Measurements from ENCODE around the gene EPX. TPM values are rescaled to one million over a fixed set of nuclear protein-coding genes. Genes with fewer than 3 reads are reported as not detected.

Gene EPX
- total RNA-seq, 1 experiment from 2014 or later, result not detected

- no peak overlapping the region for H3K4me2 ChIP-seq (ENCODE audit: low read depth, low read length, poor library complexity, severe bottlenecking)
Measured at GRCh38 chr17:58156839-58157803, 35.4 kb upstream of the EPX start.

GRCh38 chr17:58158181-58158580 lies 34.3 kb upstream of the EPX start:
- H3K27ac ChIP-seq (ENCODE audit: low read length), result no peak overlapping the region
- no peaks in the 10 kb centered on the region for H3K27me3 ChIP-seq (ENCODE audit: low read length)
- no peak overlapping the region for H2AFZ ChIP-seq (ENCODE audit: low read length)
- H3K4me3 ChIP-seq (ENCODE audit: low read length), result no peak overlapping the region
- H3K4me1 ChIP-seq (ENCODE audit: low read length), result no peaks in the 10 kb centered on the region
- H3K79me2 ChIP-seq (ENCODE audit: low read length), result no peaks in the 10 kb centered on the region
- no peaks in the 10 kb centered on the region for H4K20me1 ChIP-seq (ENCODE audit: insufficient read depth, low read depth, low read length)
- H3K9ac ChIP-seq (ENCODE audit: low read length), result no peak overlapping the region
- no peaks in the 10 kb centered on the region for H3K9me3 ChIP-seq (ENCODE audit: low read length)
- no peak overlapping the region for H3K4me2 ChIP-seq (ENCODE audit: low read depth, low read length, poor library complexity, severe bottlenecking)
- DNase-seq, result no peak
- no peaks in the 10 kb centered on the region for H3K36me3 ChIP-seq (ENCODE audit: insufficient read depth, low read length)
- H3K9me2 ChIP-seq (replicated peaks; ENCODE audit: insufficient read depth, low read length), result no peaks in the 10 kb centered on the region

More at GRCh38 chr17:58156839-58157803, 35.4 kb upstream of the EPX start:
- Histone ChIP-seq H3K4me3 (ENCODE audit: low read length) (no peak overlapping the region), H3K79me2 (ENCODE audit: low read length) (no peaks in the 10 kb centered on the region), H2AFZ (ENCODE audit: low read length) (no peak overlapping the region), H3K27ac (ENCODE audit: low read length) (no peak overlapping the region), H3K9me2 (replicated peaks; ENCODE audit: insufficient read depth, low read length) (no peaks in the 10 kb centered on the region), H3K4me1 (ENCODE audit: low read length) (no peaks in the 10 kb centered on the region), H3K9ac (ENCODE audit: low read length) (no peak overlapping the region), H3K9me3 (ENCODE audit: low read length) (no peaks in the 10 kb centered on the region), H4K20me1 (ENCODE audit: insufficient read depth, low read depth, low read length) (no peaks in the 10 kb centered on the region), H3K27me3 (ENCODE audit: low read length) (no peaks in the 10 kb centered on the region), H3K36me3 (ENCODE audit: insufficient read depth, low read length) (no peaks in the 10 kb centered on the region)
- DNase-seq, result no peak

GRCh38 chr17:58161566-58161965 lies 31.0 kb upstream of the EPX start:
- H3K4me1 ChIP-seq (ENCODE audit: low read length), result no peaks in the 10 kb centered on the region
- H3K4me2 ChIP-seq (ENCODE audit: low read depth, low read length, poor library complexity, severe bottlenecking), result no peak overlapping the region
- H3K27ac ChIP-seq (ENCODE audit: low read length), result no peak overlapping the region
- no peaks in the 10 kb centered on the region for H3K79me2 ChIP-seq (ENCODE audit: low read length)
- H3K9me2 ChIP-seq (replicated peaks; ENCODE audit: insufficient read depth, low read length), result no peaks in the 10 kb centered on the region
- no peak overlapping the region for H3K9ac ChIP-seq (ENCODE audit: low read length)
- DNase-seq, result no peak
- no peaks in the 10 kb centered on the region for H3K27me3 ChIP-seq (ENCODE audit: low read length)
- no peaks in the 10 kb centered on the region for H4K20me1 ChIP-seq (ENCODE audit: insufficient read depth, low read depth, low read length)
- no peaks in the 10 kb centered on the region for H3K9me3 ChIP-seq (ENCODE audit: low read length)
- no peaks in the 10 kb centered on the region for H3K36me3 ChIP-seq (ENCODE audit: insufficient read depth, low read length)
- H3K4me3 ChIP-seq (ENCODE audit: low read length), result no peak overlapping the region
- no peak overlapping the region for H2AFZ ChIP-seq (ENCODE audit: low read length)

- H2AFZ ChIP-seq (ENCODE audit: low read length), result no peak overlapping the region
- no peak overlapping the region for H3K27ac ChIP-seq (ENCODE audit: low read length)
- H3K36me3 ChIP-seq (ENCODE audit: insufficient read depth, low read length), result no peaks in the 10 kb centered on the region
- DNase-seq, result no peak
- H3K9ac ChIP-seq (ENCODE audit: low read length), result no peak overlapping the region
- H3K4me3 ChIP-seq (ENCODE audit: low read length), result no peak overlapping the region
- no peaks in the 10 kb centered on the region for H3K4me1 ChIP-seq (ENCODE audit: low read length)
- H3K4me2 ChIP-seq (ENCODE audit: low read depth, low read length, poor library complexity, severe bottlenecking), result no peak overlapping the region
- H3K27me3 ChIP-seq (ENCODE audit: low read length), result no peaks in the 10 kb centered on the region
- no peaks in the 10 kb centered on the region for H3K9me3 ChIP-seq (ENCODE audit: low read length)
- no peaks in the 10 kb centered on the region for H3K9me2 ChIP-seq (replicated peaks; ENCODE audit: insufficient read depth, low read length)
- H3K79me2 ChIP-seq (ENCODE audit: low read length), result no peaks in the 10 kb centered on the region
- H4K20me1 ChIP-seq (ENCODE audit: insufficient read depth, low read depth, low read length), result no peaks in the 10 kb centered on the region
Measured at GRCh38 chr17:58165981-58166380, 26.5 kb upstream of the EPX start.

GRCh38 chr17:58166682-58167081 lies 25.8 kb upstream of the EPX start, which contains the start of gene OR4D2:
TSS of gene OR4D2 (plus strand) at chr17:58166982. CDS start at chr17:58169656, 2,674 bp downstream.
- H3K36me3 ChIP-seq (ENCODE audit: insufficient read depth, low read length), result no peaks in the 10 kb centered on the region
- H3K4me2 ChIP-seq (ENCODE audit: low read depth, low read length, poor library complexity, severe bottlenecking), result no peak within 1 kb of the TSS
- no peak within 1 kb of the TSS for H2AFZ ChIP-seq (ENCODE audit: low read length)
- H4K20me1 ChIP-seq (ENCODE audit: insufficient read depth, low read depth, low read length), result no peaks in the 10 kb centered on the region
- H3K27me3 ChIP-seq (ENCODE audit: low read length), result no peaks in the 10 kb centered on the region
- H3K9me2 ChIP-seq (replicated peaks; ENCODE audit: insufficient read depth, low read length), result no peaks in the 10 kb centered on the region
- DNase-seq, result no peak
- H3K79me2 ChIP-seq (ENCODE audit: low read length), result no peaks in the 10 kb centered on the region
- no peaks in the 10 kb centered on the region for H3K9me3 ChIP-seq (ENCODE audit: low read length)
- no peak within 1 kb of the TSS for H3K27ac ChIP-seq (ENCODE audit: low read length)
- no peak within 1 kb of the TSS for H3K9ac ChIP-seq (ENCODE audit: low read length)
- H3K4me3 ChIP-seq (ENCODE audit: low read length), result no peak within 1 kb of the TSS
- no peaks in the 10 kb centered on the region for H3K4me1 ChIP-seq (ENCODE audit: low read length)

GRCh38 chr17:58170622-58171021 lies 21.9 kb upstream of the EPX start:
- H3K4me3 ChIP-seq (ENCODE audit: low read length), result no peak overlapping the region
- no peaks in the 10 kb centered on the region for H3K36me3 ChIP-seq (ENCODE audit: insufficient read depth, low read length)
- H4K20me1 ChIP-seq (ENCODE audit: insufficient read depth, low read depth, low read length), result no peaks in the 10 kb centered on the region
- no peak overlapping the region for H2AFZ ChIP-seq (ENCODE audit: low read length)
- H3K9me3 ChIP-seq (ENCODE audit: low read length), result no peaks in the 10 kb centered on the region
- no peak overlapping the region for H3K27ac ChIP-seq (ENCODE audit: low read length)
- no peaks in the 10 kb centered on the region for H3K79me2 ChIP-seq (ENCODE audit: low read length)
- no peaks in the 10 kb centered on the region for H3K27me3 ChIP-seq (ENCODE audit: low read length)
- no peak overlapping the region for H3K9ac ChIP-seq (ENCODE audit: low read length)
- H3K4me2 ChIP-seq (ENCODE audit: low read depth, low read length, poor library complexity, severe bottlenecking), result no peak overlapping the region
- H3K9me2 ChIP-seq (replicated peaks; ENCODE audit: insufficient read depth, low read length), result no peaks in the 10 kb centered on the region
- no peaks in the 10 kb centered on the region for H3K4me1 ChIP-seq (ENCODE audit: low read length)
- DNase-seq, result no peak

- no peak overlapping the region for H2AFZ ChIP-seq (ENCODE audit: low read length)
Measured at GRCh38 chr17:58172369-58173071, 20.0 kb upstream of the EPX start.

GRCh38 chr17:58174871-58175270 lies 17.7 kb upstream of the EPX start:
- Histone ChIP-seq H3K9me2 (replicated peaks; ENCODE audit: insufficient read depth, low read length) (no peaks in the 10 kb centered on the region), H3K27ac (ENCODE audit: low read length) (no peak overlapping the region), H3K9me3 (ENCODE audit: low read length) (no peaks in the 10 kb centered on the region), H3K4me3 (ENCODE audit: low read length) (no peak overlapping the region), H3K4me1 (ENCODE audit: low read length) (no peaks in the 10 kb centered on the region), H3K9ac (ENCODE audit: low read length) (no peak overlapping the region), H3K4me2 (ENCODE audit: low read depth, low read length, poor library complexity, severe bottlenecking) (no peak overlapping the region), H3K36me3 (ENCODE audit: insufficient read depth, low read length) (no peaks in the 10 kb centered on the region), H2AFZ (ENCODE audit: low read length) (no peak overlapping the region), H4K20me1 (ENCODE audit: insufficient read depth, low read depth, low read length) (no peaks in the 10 kb centered on the region), H3K27me3 (ENCODE audit: low read length) (no peaks in the 10 kb centered on the region), H3K79me2 (ENCODE audit: low read length) (no peaks in the 10 kb centered on the region)
- DNase-seq, result no peak

More at GRCh38 chr17:58172369-58173071, 20.0 kb upstream of the EPX start:
- no peaks in the 10 kb centered on the region for H3K9me2 ChIP-seq (replicated peaks; ENCODE audit: insufficient read depth, low read length)
- H3K79me2 ChIP-seq (ENCODE audit: low read length), result no peaks in the 10 kb centered on the region
- no peaks in the 10 kb centered on the region for H4K20me1 ChIP-seq (ENCODE audit: insufficient read depth, low read depth, low read length)
- H3K9ac ChIP-seq (ENCODE audit: low read length), result no peak overlapping the region
- H3K27ac ChIP-seq (ENCODE audit: low read length), result no peak overlapping the region
- H3K36me3 ChIP-seq (ENCODE audit: insufficient read depth, low read length), result no peaks in the 10 kb centered on the region
- H3K4me3 ChIP-seq (ENCODE audit: low read length), result no peak overlapping the region
- H3K9me3 ChIP-seq (ENCODE audit: low read length), result no peaks in the 10 kb centered on the region
- no peaks in the 10 kb centered on the region for H3K4me1 ChIP-seq (ENCODE audit: low read length)
- H3K27me3 ChIP-seq (ENCODE audit: low read length), result no peaks in the 10 kb centered on the region
- H3K4me2 ChIP-seq (ENCODE audit: low read depth, low read length, poor library complexity, severe bottlenecking), result no peak overlapping the region
- peak; percentile 76 for DNase-seq

Data from Karpas-422 (cell line).